Measurements from ENCODE around the gene FOXL2. TPM values are rescaled to one million over a fixed set of nuclear protein-coding genes. Genes with fewer than 3 reads are reported as not detected.

Gene FOXL2
- total RNA-seq, 2 donors from 2014 or later, result not detected

DNA sequence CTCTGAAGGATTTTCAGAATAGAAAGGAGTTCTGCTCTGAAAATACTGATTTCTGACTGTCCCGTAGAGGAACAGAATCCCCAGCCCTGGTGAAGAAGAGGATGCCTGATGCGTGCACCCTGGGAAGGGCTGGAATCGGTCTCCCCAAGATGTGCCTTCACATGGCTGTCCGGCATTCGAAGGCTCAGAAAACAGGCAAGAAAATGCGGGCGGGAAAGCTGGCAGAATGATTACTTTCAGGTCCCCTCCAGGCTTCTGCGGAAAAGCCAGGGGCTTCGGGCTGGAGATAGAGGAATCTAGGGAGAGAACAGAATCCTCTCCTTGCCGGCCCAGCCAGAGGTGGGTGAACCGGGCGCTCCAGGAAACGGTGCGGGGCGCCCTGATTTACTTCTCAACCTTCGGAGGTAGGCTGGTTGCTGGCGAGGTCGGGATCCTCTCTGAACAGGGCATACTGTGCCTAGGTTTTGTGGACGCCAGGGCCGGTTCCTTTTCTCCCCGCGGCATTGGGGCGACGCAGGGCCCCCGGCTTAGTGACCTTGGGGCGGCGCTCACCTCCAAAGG, 2.6 kb upstream of the FOXL2 start:
- ATAC-seq (peak in 1 of 2 donors; percentile 16), DNase-seq (ENCODE audit: low spot score in 2 of 2) (no peak)
- Mint-ChIP-seq H3K9me3 (no peaks in the 10 kb centered on the region), H3K27ac (no peak overlapping the region), H3K36me3 (peaks cover 6% of the 10 kb centered on the region in 2 donors)

GRCh38 chr3:138949002-138949418, 2.1 kb upstream of the FOXL2 start:
- DNase-seq (ENCODE audit: low spot score in 2 of 2) (peak in 1 of 2 donors; percentile 44), ATAC-seq (no peak)
- H3K9me3 Mint-ChIP-seq, result no peaks in the 10 kb centered on the region
- peaks cover 6 to 7% of the 10 kb centered on the region in 2 donors for H3K36me3 Mint-ChIP-seq
- no peak overlapping the region for H3K27ac Mint-ChIP-seq

GRCh38 chr3:138948371-138949001, 1.5 kb upstream of the FOXL2 start:
- ATAC-seq (no peak), DNase-seq (ENCODE audit: low spot score in 2 of 2) (peak in 1 of 2 donors; percentile 23)
- Mint-ChIP-seq H3K27ac (no peak overlapping the region), H3K9me3 (no peaks in the 10 kb centered on the region), H3K36me3 (peaks cover 6 to 11% of the 10 kb centered on the region in 2 donors)

GRCh38 chr3:138947495-138948121, 671 bp upstream of the FOXL2 start:
- ATAC-seq, result no peak
- Mint-ChIP-seq H3K27ac (no peak overlapping the region), H3K9me3 (no peaks in the 10 kb centered on the region), H3K36me3 (peaks cover 6 to 11% of the 10 kb centered on the region in 2 donors)
- peak in 1 of 2 donors; percentile 3 for DNase-seq (ENCODE audit: low spot score in 2 of 2)

- no peaks in the 10 kb centered on the region for H3K9me3 Mint-ChIP-seq
- DNase-seq (ENCODE audit: low spot score in 2 of 2) (peak in 1 of 2 donors; percentile 48), ATAC-seq (peak in 1 of 2 donors; percentile 25)
- H3K27ac Mint-ChIP-seq, result no peak overlapping the region
- H3K36me3 Mint-ChIP-seq, result peaks cover 6 to 11% of the 10 kb centered on the region in 2 donors
Observed at GRCh38 chr3:138945709-138946662, 951 bp downstream of the FOXL2 start.

- H3K27ac Mint-ChIP-seq, result peak overlapping the region in 1 of 2 donors; percentile 44
- H3K36me3 Mint-ChIP-seq, result peaks cover 6 to 11% of the 10 kb centered on the region in 2 donors
- no peaks in the 10 kb centered on the region for H3K9me3 Mint-ChIP-seq
- DNase-seq (ENCODE audit: low spot score in 2 of 2) (peak; percentile 37 to 53), ATAC-seq (peak in 1 of 2 donors; percentile 18)
Observed at GRCh38 chr3:138944929-138945708, 1.8 kb downstream of the FOXL2 start.

DNA sequence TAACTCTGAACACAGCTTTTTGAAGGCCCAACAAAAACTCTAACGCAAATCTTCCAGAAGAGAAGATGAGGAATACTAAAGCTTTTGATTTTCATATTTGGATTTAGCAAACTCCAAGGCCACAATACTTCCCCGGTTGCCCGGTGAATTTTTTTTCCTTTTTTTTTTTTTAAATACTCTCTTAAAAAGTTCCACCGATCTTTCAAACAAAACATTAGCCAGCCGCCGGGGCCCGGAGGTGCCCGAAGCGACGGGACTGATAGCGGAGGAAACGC, 2.3 kb downstream of the FOXL2 start:
- no peaks in the 10 kb centered on the region for H3K9me3 Mint-ChIP-seq
- H3K27ac Mint-ChIP-seq, result no peak overlapping the region
- H3K36me3 Mint-ChIP-seq, result peaks cover 6 to 11% of the 10 kb centered on the region in 2 donors
- no peak for DNase-seq (ENCODE audit: low spot score in 2 of 2)
- ATAC-seq, result no peak

- ATAC-seq (no peak), DNase-seq (ENCODE audit: low spot score in 2 of 2) (peak in 1 of 2 donors; percentile 20)
- peaks cover 6 to 11% of the 10 kb centered on the region in 2 donors for H3K36me3 Mint-ChIP-seq
- H3K9me3 Mint-ChIP-seq, result no peaks in the 10 kb centered on the region
- H3K27ac Mint-ChIP-seq, result no peak overlapping the region
Observed at GRCh38 chr3:138943724-138944653, 2.9 kb downstream of the FOXL2 start.

- Mint-ChIP-seq H3K36me3 (peaks cover 6 to 11% of the 10 kb centered on the region in 2 donors), H3K9me3 (no peaks in the 10 kb centered on the region), H3K27ac (no peak overlapping the region)
- DNase-seq (ENCODE audit: low spot score in 2 of 2) (peak in 1 of 2 donors; percentile 49), ATAC-seq (no peak)
Observed at GRCh38 chr3:138942861-138943623, 3.9 kb downstream of the FOXL2 start.

- H3K9me3 Mint-ChIP-seq, result no peaks in the 10 kb centered on the region
Observed at GRCh38 chr3:138942271-138942670, 4.7 kb downstream of the FOXL2 start.

GRCh38 chr3:138941259-138941885, 5.6 kb downstream of the FOXL2 start:
- DNase-seq (ENCODE audit: low spot score in 2 of 2) (peak; percentile 37 to 56), ATAC-seq (peak in 1 of 2 donors; percentile 35)
- Mint-ChIP-seq H3K36me3 (peaks cover 6 to 18% of the 10 kb centered on the region in 2 donors), H3K27ac (no peak overlapping the region), H3K9me3 (no peaks in the 10 kb centered on the region)

More at GRCh38 chr3:138942271-138942670, 4.7 kb downstream of the FOXL2 start:
- H3K36me3 Mint-ChIP-seq, result peaks cover 6 to 15% of the 10 kb centered on the region in 2 donors
- H3K27ac Mint-ChIP-seq, result no peak overlapping the region
- peak in 1 of 2 donors; percentile 49 for DNase-seq (ENCODE audit: low spot score in 2 of 2)
- no peak for ATAC-seq

- no peak for ATAC-seq
- no peaks in the 10 kb centered on the region for H3K9me3 Mint-ChIP-seq
- peak in 1 of 2 donors; percentile 6 for DNase-seq (ENCODE audit: low spot score in 2 of 2)
- no peak overlapping the region for H3K27ac Mint-ChIP-seq
- H3K36me3 Mint-ChIP-seq, result peaks cover 6 to 18% of the 10 kb centered on the region in 2 donors
Observed at GRCh38 chr3:138940446-138940845, 6.5 kb downstream of the FOXL2 start.

DNA sequence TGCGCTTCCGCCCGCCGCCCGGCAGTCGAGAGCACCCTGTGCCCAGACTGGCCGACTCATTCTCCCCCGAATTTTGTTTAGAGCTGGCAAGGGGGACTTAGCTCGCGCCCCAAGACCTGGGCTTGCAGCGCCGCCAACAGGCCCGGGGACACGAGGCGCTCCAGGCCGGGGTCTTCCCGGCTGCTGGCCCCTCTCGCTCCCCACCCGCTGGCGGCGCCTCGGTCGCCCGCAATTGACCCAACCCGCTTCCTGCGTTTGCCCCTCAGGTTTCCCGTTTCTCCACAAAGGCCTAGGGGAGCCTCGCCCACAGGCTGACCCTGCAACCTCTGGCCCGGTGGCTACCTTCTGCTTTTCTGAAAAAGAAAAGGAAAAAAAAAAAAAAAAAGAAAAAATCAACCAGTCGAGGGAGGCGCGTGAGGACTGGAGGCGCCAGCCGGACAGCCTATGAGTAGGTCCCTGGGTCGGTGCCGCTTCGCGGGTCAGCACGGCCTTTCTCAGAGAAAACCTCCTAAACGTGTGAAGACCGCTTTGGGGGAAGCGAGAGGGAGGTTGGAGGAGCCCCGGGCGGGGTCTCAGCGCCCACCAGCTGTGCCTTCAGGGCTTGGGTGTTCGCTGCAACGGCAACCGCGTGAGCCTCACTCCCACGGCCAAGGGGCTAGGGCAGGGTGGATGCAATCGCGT, 7.2 kb downstream of the FOXL2 start:
- Mint-ChIP-seq H3K27ac (no peak overlapping the region), H3K36me3 (peaks cover 0 to 12% of the 10 kb centered on the region in 2 donors), H3K9me3 (no peaks in the 10 kb centered on the region)
- ATAC-seq (no peak), DNase-seq (ENCODE audit: low spot score in 2 of 2) (peak in 1 of 2 donors; percentile 40)

Measured in activated naive CD4-positive, alpha-beta T cell treated with anti-CD3 and anti-CD28 coated beads, Interleukin-2, amount 50 U/mL, for 72 hours (primary cell).